Measurements from ENCODE around the gene MACO1. TPM values are rescaled to one million over a fixed set of nuclear protein-coding genes. Genes with fewer than 3 reads are reported as not detected.

Gene MACO1
- total RNA-seq, 1 experiment from 2014 or later = 22.9 TPM

DNA sequence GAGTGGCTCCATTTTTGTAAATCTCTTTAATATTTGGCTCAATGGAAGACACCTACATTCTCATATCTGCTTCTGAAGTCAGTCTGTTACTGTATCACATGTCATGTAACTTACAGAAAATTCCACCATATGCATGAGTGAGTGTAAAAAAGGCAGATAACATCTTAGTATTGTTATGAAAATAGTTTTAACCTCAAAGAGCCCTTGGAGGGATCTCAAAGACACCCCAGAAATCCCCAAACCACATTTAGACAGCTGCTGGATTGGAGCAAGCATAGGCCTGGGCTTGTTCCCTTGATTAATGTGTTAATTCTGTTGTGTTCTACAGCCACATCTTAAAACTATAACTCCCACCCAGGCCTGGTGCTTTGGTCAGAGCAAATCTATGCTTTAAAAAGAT, 16.9 kb downstream of the MACO1 start:
- intact Hi-C loops (cut with micrococcal nuclease; ENCODE audit: unreplicated experiment) = no loop called here
- Histone ChIP-seq H3K4me1 (ENCODE audit: insufficient read depth, low read length, poor library complexity, severe bottlenecking) (peaks cover 6% of the 10 kb centered on the region), H3K27ac (ENCODE audit: low read depth, low read length, poor library complexity, severe bottlenecking) (no peak overlapping the region), H3K27me3 (replicated peaks; ENCODE audit: insufficient read depth, low read depth, low read length, poor library complexity) (no peaks in the 10 kb centered on the region), H3K4me3 (ENCODE audit: low read depth, low read length, poor library complexity, severe bottlenecking) (no peak overlapping the region), H3K36me3 (ENCODE audit: insufficient read depth, low read length, poor library complexity, severe bottlenecking) (no peaks in the 10 kb centered on the region), H3K9me3 (ENCODE audit: low read depth, low read length, poor library complexity, severe bottlenecking) (no peaks in the 10 kb centered on the region)
- ChIA-PET POLR2A (ENCODE audit: low non-redundant PET) (no interaction called here), CTCF (no interaction called here)
- no TSS peak for BruUV-seq (replicated peaks)
- no peak for TF ChIP-seq CTCF (conservative IDR thresholded peaks at IDR 0.05; ENCODE audit: low read depth, low read length)
- no peak for TF ChIP-seq EZH2 (IDR thresholded peaks at IDR 0.05; ENCODE audit: borderline replicate concordance, low read depth, low read length, poor library complexity, severe bottlenecking)
- DNase-seq (ENCODE audit: low spot score) = no peak

- TF ChIP-seq CTCF (conservative IDR thresholded peaks at IDR 0.05; ENCODE audit: low read depth, low read length) (no peak), EZH2 (IDR thresholded peaks at IDR 0.05; ENCODE audit: borderline replicate concordance, low read depth, low read length, poor library complexity, severe bottlenecking) (no peak)
- H3K27me3 ChIP-seq (replicated peaks; ENCODE audit: insufficient read depth, low read depth, low read length, poor library complexity) = no peaks in the 10 kb centered on the region
- ChIA-PET CTCF (no interaction called here), POLR2A (ENCODE audit: low non-redundant PET) (no interaction called here)
- intact Hi-C loops (cut with micrococcal nuclease; ENCODE audit: unreplicated experiment) = no loop called here
- BruUV-seq (replicated peaks) = no TSS peak
- H3K4me1 ChIP-seq (ENCODE audit: insufficient read depth, low read length, poor library complexity, severe bottlenecking) = peaks cover 1% of the 10 kb centered on the region
- no peak overlapping the region for H3K4me3 ChIP-seq (ENCODE audit: low read depth, low read length, poor library complexity, severe bottlenecking)
- H3K27ac ChIP-seq (ENCODE audit: low read depth, low read length, poor library complexity, severe bottlenecking) = no peak overlapping the region
- no peaks in the 10 kb centered on the region for H3K9me3 ChIP-seq (ENCODE audit: low read depth, low read length, poor library complexity, severe bottlenecking)
- no peak for DNase-seq (ENCODE audit: low spot score)
- H3K36me3 ChIP-seq (ENCODE audit: insufficient read depth, low read length, poor library complexity, severe bottlenecking) = peaks cover 3% of the 10 kb centered on the region
Observed at GRCh38 chr1:25450891-25451290, 20.2 kb downstream of the MACO1 start.

DNA sequence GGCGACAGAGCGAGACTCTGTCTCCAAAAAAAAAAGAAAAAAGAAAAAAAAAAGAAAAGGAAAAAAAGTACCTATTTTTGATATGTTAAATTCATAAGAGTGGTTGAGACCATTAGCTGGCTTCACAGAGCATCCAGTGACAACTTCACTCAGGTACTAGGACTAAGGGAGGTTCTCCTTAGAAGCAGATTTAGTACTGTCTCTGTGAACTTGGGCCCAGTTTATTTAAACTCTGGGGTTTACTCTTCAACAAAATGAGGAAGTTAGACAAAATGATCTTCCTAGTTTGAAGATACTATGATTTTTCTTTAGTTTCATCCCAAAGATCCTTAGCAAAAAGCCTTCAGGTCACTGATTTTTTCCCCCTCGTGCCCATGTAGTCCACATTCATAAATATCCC, 21.2 kb downstream of the MACO1 start:
- CTCF ChIA-PET = no interaction called here
- H3K27me3 ChIP-seq (replicated peaks; ENCODE audit: insufficient read depth, low read depth, low read length, poor library complexity) = no peaks in the 10 kb centered on the region
- POLR2A ChIA-PET (ENCODE audit: low non-redundant PET) = no interaction called here
- no peak for DNase-seq (ENCODE audit: low spot score)
- no peaks in the 10 kb centered on the region for H3K9me3 ChIP-seq (ENCODE audit: low read depth, low read length, poor library complexity, severe bottlenecking)
- no peak for TF ChIP-seq CTCF (conservative IDR thresholded peaks at IDR 0.05; ENCODE audit: low read depth, low read length)
- TF ChIP-seq EZH2 (IDR thresholded peaks at IDR 0.05; ENCODE audit: borderline replicate concordance, low read depth, low read length, poor library complexity, severe bottlenecking) = no peak
- H3K36me3 ChIP-seq (ENCODE audit: insufficient read depth, low read length, poor library complexity, severe bottlenecking) = peaks cover 3% of the 10 kb centered on the region
- H3K4me3 ChIP-seq (ENCODE audit: low read depth, low read length, poor library complexity, severe bottlenecking) = no peak overlapping the region
- H3K4me1 ChIP-seq (ENCODE audit: insufficient read depth, low read length, poor library complexity, severe bottlenecking) = no peaks in the 10 kb centered on the region
- no peak overlapping the region for H3K27ac ChIP-seq (ENCODE audit: low read depth, low read length, poor library complexity, severe bottlenecking)
- intact Hi-C loops (cut with micrococcal nuclease; ENCODE audit: unreplicated experiment) = no loop called here
- no TSS peak for BruUV-seq (replicated peaks)
